KOPT-K1 (cell line): ENCODE data around the gene A2M.

Source experiments
- H3K27ac ChIP-seq: fragments of 200-600 bp; sonication (generic); 2 replicates; pipeline ENCODE4 v1.5.1; 2016; ENCODE audit warnings: antibody characterized with exemption, mild to moderate bottlenecking, low read depth, low read length; ENCODE audit not compliant: poor library complexity, severe bottlenecking
- H3K36me3 ChIP-seq: fragments of 200-600 bp; sonication (generic); 2 replicates; pipeline ENCODE4 v1.5.1; 2017; ENCODE audit warnings: antibody characterized with exemption, mild to moderate bottlenecking, low read length, moderate library complexity; ENCODE audit not compliant: insufficient read depth
- H3K9me3 ChIP-seq: fragments of 200-600 bp; sonication (generic); 2 replicates; pipeline ENCODE4 v1.5.1; 2017; ENCODE audit warnings: antibody characterized with exemption, low read length, mild to moderate bottlenecking; ENCODE audit not compliant: insufficient read depth, poor library complexity, severe bottlenecking

A2M gene

GRCh38 chr12:9094512-9095206 is 21.1 kb downstream of the A2M start:
- Histone ChIP-seq H3K27ac (no peak overlapping the region), H3K9me3 (no peaks in the 10 kb centered on the region), H3K36me3 (no peaks in the 10 kb centered on the region)

- Histone ChIP-seq H3K27ac (no peak overlapping the region), H3K9me3 (no peaks in the 10 kb centered on the region), H3K36me3 (no peaks in the 10 kb centered on the region)
Observed at GRCh38 chr12:9091891-9092598, 23.7 kb downstream of the A2M start.

GRCh38 chr12:9090220-9090619 is 25.5 kb downstream of the A2M start:
- no peaks in the 10 kb centered on the region for H3K9me3 ChIP-seq
- H3K27ac ChIP-seq, result no peak overlapping the region
- no peaks in the 10 kb centered on the region for H3K36me3 ChIP-seq

- H3K9me3 ChIP-seq, result peaks cover 10% of the 10 kb centered on the region
- H3K36me3 ChIP-seq, result no peaks in the 10 kb centered on the region
- no peak overlapping the region for H3K27ac ChIP-seq
Observed at GRCh38 chr12:9087087-9087835, 28.5 kb downstream of the A2M start.

- H3K9me3 ChIP-seq, result peaks cover 16% of the 10 kb centered on the region
- H3K27ac ChIP-seq, result no peak overlapping the region
- no peaks in the 10 kb centered on the region for H3K36me3 ChIP-seq
Observed at GRCh38 chr12:9086087-9086486, 29.6 kb downstream of the A2M start.

GRCh38 chr12:9084417-9084816 is 31.3 kb downstream of the A2M start:
- Histone ChIP-seq H3K36me3 (no peaks in the 10 kb centered on the region), H3K9me3 (peaks cover 16% of the 10 kb centered on the region), H3K27ac (no peak overlapping the region)

- H3K27ac ChIP-seq, result no peak overlapping the region
- peaks cover 16% of the 10 kb centered on the region for H3K9me3 ChIP-seq
- H3K36me3 ChIP-seq, result no peaks in the 10 kb centered on the region
Observed at GRCh38 chr12:9083793-9084192, 31.9 kb downstream of the A2M start.

GRCh38 chr12:9081667-9082427 is 33.9 kb downstream of the A2M start:
- Histone ChIP-seq H3K36me3 (no peaks in the 10 kb centered on the region), H3K27ac (no peak overlapping the region), H3K9me3 (peaks cover 16% of the 10 kb centered on the region)

- no peaks in the 10 kb centered on the region for H3K36me3 ChIP-seq
- H3K9me3 ChIP-seq, result peaks cover 16% of the 10 kb centered on the region
- H3K27ac ChIP-seq, result no peak overlapping the region
Observed at GRCh38 chr12:9079883-9080675, 35.6 kb downstream of the A2M start.

- H3K36me3 ChIP-seq, result no peaks in the 10 kb centered on the region
- H3K27ac ChIP-seq, result no peak overlapping the region
Observed at GRCh38 chr12:9079082-9079481, 36.6 kb downstream of the A2M start.

GRCh38 chr12:9077152-9078031 is 38.3 kb downstream of the A2M start:
- no peaks in the 10 kb centered on the region for H3K36me3 ChIP-seq
- no peak overlapping the region for H3K27ac ChIP-seq
- peaks cover 6% of the 10 kb centered on the region for H3K9me3 ChIP-seq

More at GRCh38 chr12:9079082-9079481, 36.6 kb downstream of the A2M start:
- H3K9me3 ChIP-seq, result peaks cover 14% of the 10 kb centered on the region

GRCh38 chr12:9076733-9077132 is 39.0 kb downstream of the A2M start:
- Histone ChIP-seq H3K9me3 (peaks cover 3% of the 10 kb centered on the region), H3K27ac (no peak overlapping the region), H3K36me3 (no peaks in the 10 kb centered on the region)

- no peaks in the 10 kb centered on the region for H3K9me3 ChIP-seq
- no peaks in the 10 kb centered on the region for H3K36me3 ChIP-seq
- no peak overlapping the region for H3K27ac ChIP-seq
Observed at GRCh38 chr12:9075138-9075535, 40.6 kb downstream of the A2M start.
